ENCODE data around the gene S100G.
A peak's percentile ranks its signal among the peaks of the same experiment; 100 is the strongest.

The S100G gene

DNA sequence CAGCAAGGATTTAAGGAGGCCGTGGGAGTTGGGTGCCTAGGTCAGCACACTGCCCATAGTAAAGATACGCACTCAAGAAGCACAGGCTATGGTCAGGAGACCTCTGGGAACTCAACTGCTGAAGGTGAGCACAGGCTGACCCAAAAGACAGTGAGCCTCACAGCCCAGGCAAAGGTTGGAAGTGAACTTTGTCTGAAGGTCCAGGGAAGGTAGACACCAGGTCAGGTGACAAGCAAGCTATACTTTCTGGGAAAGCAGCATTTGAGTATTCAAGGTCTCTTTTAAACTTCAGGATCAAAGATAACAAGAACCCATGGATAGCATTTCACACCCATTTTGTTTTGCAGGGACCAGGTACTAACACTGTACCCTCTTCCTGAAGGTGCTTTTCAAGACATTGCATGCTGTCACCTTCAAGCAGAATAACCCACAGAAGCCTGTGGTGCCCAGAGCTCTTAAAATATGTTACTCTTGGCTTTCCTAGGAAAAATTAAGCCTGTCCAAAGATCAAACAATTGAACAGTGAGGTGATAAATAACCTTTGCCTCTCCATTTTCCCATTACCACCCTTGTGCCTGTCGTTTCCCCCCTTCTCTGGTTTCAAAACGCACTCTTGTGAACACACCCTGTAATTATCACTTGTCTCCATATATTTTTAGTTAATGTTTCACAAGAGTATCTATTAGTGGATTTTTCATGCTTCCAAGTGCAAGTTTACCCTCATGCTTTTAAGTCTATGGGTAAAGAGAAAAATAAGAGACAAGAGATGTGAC, 3.4 kb upstream of the S100G start:
- DNase-seq (ENCODE audit: low read depth in 1 of 2, low spot score in 1 of 2), result no peak

GRCh38 chrX:16651391-16652024, 1.6 kb downstream of the S100G start:
- no peak for DNase-seq (ENCODE audit: low read depth in 1 of 2, low spot score in 1 of 2)

DNA sequence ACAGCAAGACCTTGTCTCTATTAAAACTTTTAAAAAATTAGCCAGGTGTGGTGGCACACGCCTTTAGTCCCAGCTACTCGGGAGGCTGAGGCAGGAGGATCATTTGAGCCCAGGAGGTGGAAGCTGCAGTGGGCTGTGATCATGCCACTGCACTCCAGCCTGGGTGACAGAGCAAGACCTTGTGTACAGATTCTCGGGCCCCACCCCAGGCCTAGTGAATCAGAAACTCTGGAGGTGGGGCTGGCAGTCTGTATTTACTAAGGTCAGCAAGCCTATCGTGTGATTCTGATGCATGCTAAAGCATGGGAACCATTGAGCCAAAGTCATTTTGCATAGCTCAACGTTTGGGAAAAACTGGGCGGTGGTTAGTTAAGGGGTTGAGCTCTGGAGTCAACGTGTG, 3.5 kb downstream of the S100G start:
- no peak for DNase-seq (ENCODE audit: low read depth in 1 of 2, low spot score in 1 of 2)

DNA sequence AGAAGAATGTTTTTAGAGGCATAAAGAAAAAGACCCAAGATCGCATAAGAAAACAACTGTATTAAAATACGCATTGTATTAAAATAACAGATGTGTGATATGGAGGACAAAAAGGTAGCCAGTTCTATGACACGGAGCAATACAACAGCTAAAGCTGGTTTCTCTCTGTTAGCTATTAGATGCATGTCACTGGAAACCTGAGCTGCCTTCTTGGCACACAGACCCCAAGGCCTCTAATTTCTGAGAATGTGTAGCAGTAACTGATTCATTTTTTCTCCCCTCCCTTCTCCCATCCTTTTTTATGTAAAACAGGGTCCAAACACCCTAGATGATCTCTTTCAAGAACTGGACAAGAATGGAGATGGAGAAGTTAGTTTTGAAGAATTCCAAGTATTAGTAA, 4.1 kb downstream of the S100G start:
- DNase-seq (ENCODE audit: low read depth in 1 of 2, low spot score in 1 of 2), result no peak

GRCh38 chrX:16658284-16658683, 8.3 kb downstream of the S100G start:
- DNase-seq (ENCODE audit: low read depth in 1 of 2, low spot score in 1 of 2), result no peak

GRCh38 chrX:16659321-16659720, 9.4 kb downstream of the S100G start:
- no peak for DNase-seq (ENCODE audit: low read depth in 1 of 2, low spot score in 1 of 2)

DNA sequence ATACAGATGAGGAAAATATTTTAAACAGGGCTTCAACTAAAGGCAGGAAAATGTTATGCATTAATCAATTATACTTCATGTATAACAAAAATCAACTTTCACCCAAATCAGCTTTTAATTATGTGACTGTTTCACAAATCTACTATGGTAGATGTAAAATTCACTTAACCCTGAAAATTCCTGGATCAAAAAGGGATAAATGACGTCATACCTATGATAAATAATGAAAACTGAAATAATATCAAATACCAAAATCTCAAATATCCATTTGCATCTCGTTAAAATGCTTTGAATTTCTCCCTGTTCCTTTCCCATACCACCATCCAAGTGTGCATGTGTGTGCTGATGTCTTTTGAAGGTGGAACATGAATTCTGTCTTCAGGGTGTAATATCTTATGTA, 11.5 kb downstream of the S100G start:
- DNase-seq (ENCODE audit: low read depth in 1 of 2, low spot score in 1 of 2), result no peak

DNA sequence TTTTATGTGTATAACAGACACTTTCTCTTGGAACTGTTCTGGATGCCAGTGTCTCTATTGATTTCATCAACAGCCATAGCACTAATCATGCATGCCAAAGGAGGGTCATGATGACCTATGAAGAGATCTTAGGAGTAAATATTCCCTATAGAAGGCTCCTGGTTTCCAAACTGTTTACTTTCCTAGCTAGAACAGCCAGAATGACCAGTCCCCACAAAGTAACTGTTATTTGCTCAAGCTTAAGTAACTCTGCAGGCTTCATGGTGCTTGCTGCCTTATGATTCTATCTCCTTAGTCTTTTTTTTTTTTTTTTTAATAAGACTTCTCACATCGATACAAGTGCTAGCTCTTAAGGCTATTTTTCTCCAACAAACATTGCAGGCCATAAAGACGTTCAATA, 12.4 kb downstream of the S100G start:
- no peak for DNase-seq (ENCODE audit: low read depth in 1 of 2, low spot score in 1 of 2)

DNA sequence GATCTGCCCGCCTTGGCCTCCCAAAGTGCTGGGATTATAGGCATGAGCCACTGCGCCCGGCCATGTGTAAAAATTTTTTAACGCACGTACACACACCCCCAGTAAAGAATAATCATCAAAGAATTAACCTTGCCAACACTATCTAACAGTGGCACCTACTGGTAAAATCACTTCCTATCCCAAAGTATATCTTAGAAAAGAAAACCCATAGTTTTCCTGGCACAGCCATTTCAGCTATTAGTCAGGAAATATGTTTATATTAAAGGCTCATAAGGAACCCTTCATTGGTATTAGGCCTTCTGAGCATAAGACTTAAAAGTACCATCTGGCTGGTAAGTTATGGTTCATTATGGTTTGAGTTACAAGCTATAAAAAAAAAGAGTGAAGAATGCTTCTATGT, 14.1 kb downstream of the S100G start:
- DNase-seq (ENCODE audit: low read depth in 1 of 2, low spot score in 1 of 2), result no peak

DNA sequence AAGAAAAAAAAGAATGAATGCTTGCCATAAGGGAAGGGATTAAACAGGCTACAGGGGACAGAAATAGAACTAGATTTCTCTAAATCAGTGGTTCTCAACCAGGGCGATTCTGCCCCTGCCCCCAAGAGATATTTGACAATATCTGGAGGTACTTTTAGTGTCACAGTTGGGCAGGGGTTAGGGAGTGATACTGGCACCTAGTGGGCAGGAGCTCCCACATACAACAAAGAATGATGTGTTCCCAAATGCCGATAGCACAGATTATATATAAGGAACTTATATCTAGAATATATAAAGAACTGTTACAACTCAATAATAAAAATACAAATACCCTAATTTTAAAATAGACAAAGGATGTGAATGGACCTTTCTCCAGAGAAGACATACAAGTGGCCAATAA, 14.7 kb downstream of the S100G start:
- no peak for DNase-seq (ENCODE audit: low read depth in 1 of 2, low spot score in 1 of 2)

- no peak for DNase-seq (ENCODE audit: low read depth in 1 of 2, low spot score in 1 of 2)
These were observed 15.1 kb downstream of the S100G start for GRCh38 chrX:16665089-16665488.

DNA sequence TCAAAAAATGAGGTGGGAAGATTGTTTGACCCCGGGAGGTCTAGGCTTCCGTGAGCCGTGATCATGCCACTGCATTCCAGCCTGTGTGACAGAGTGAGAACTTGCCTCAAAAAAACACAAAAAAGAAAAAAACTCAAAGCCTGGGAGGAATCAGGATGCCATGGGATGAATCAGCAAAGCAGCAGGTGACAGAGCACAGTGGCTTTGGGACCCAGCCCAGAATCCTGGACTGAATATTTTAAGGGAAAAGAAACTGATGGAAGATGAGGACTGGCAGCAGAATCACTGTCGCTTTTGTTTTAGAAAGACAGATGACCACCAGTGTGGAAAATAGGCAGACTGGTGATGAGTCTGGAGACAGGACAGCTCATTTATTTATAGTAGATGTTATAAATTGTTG, 16.6 kb downstream of the S100G start:
- DNase-seq (ENCODE audit: low read depth in 1 of 2, low spot score in 1 of 2), result no peak

GRCh38 chrX:16671005-16671404, 21.0 kb downstream of the S100G start:
- DNase-seq (ENCODE audit: low read depth in 1 of 2, low spot score in 1 of 2), result no peak

DNA sequence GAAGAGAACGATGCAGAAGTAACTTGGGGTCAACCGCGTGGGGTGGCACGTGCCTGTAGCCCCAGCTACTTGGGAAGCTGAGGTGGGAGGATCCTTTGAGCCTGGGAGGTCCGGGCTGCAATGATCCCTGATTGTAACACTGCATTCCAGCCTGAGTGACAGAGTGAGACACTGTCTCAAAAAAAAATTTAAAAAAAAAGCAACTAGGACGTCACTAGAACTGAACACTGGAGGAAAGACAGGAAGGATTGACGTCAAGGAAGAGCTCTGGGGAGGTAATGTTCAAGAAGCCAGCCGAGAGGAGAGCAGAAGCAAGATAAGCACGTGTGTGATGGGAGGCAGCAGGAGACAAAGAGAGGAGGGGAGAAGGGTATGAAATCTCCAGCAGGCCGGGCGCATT, 28.7 kb downstream of the S100G start:
- DNase-seq (ENCODE audit: low read depth in 1 of 2, low spot score in 1 of 2), result no peak

DNA sequence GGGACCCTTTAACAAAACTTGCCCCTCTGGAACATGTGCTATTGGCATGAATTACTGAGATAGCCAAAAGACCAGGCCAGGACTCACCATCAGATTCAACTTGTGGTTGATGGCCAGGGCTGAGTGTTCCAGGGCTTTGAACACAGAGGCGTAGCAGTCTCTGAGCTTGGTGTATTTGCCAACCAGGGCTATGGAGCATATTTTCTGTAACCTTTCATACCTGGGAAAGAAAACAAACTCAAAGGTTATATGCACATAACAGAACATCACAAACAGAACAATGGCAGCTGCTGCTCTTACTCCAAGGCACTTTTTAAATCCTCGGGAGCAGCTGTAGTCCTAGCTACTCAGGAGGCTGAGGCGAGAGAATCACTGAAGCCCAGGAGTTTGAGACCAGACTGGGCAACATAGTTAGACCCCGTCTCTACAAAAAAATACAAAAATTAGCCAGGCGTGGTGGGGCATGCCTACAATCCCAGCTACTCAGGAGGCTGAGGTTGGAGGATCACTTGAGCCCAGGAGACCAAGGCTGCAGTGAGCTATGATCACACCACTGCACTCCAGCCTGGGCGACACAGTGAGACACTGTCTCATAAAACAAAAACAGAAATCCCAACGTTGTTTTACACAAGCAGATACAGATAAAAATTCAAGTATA, 33.2 kb downstream of the S100G start:
- no peak for DNase-seq (ENCODE audit: low read depth in 1 of 2, low spot score in 1 of 2)

DNA sequence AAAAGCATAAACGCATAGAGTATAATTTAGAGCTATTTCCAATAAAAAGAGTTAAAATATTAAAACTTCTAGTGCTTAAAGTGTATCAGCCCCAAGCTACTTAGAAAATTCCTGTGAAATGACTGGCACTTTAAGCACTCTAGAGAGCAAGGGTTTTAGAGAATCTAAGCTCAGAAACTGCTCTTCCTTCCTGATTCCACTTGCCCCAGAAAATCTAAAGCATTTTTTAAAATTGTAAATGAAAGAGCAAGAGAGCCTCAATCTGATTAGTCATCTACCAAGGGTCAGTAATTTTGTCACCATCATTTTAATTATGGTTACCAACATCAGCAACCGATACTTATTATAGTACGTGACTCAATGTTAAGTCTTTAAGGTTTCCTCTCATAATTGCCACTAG, 37.6 kb downstream of the S100G start:
- no peak for DNase-seq (ENCODE audit: low read depth in 1 of 2, low spot score in 1 of 2)

GRCh38 chrX:16695079-16695676, 45.2 kb downstream of the S100G start:
- DNase-seq (ENCODE audit: low read depth in 1 of 2, low spot score in 1 of 2), result peak; percentile 14 to 46

DNA sequence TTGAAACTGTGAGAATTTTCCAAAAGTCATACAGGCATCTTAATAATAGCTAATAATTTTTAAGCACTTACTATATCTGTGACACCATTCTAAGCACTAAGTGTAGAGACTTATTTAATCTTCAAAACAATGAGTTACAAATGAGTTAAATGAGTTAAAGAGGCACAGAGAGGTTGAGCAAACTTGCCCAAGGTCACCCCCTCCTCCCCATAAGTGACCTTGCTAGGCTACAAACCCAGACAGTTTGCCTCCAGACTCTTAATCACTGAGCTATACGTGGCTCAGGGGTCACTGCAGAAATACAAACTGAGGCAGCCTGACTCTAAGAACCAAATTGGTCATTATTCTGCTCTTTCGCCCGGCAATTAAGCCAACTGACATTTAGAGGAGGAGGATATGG, 47.0 kb downstream of the S100G start:
- no peak for DNase-seq (ENCODE audit: low read depth in 1 of 2, low spot score in 1 of 2)

GRCh38 chrX:16699389-16699788, 49.4 kb downstream of the S100G start:
- DNase-seq (ENCODE audit: low read depth in 1 of 2, low spot score in 1 of 2), result no peak

- DNase-seq (ENCODE audit: low read depth in 1 of 2, low spot score in 1 of 2), result no peak
These were observed 50.8 kb downstream of the S100G start for GRCh38 chrX:16700734-16701133.

DNA sequence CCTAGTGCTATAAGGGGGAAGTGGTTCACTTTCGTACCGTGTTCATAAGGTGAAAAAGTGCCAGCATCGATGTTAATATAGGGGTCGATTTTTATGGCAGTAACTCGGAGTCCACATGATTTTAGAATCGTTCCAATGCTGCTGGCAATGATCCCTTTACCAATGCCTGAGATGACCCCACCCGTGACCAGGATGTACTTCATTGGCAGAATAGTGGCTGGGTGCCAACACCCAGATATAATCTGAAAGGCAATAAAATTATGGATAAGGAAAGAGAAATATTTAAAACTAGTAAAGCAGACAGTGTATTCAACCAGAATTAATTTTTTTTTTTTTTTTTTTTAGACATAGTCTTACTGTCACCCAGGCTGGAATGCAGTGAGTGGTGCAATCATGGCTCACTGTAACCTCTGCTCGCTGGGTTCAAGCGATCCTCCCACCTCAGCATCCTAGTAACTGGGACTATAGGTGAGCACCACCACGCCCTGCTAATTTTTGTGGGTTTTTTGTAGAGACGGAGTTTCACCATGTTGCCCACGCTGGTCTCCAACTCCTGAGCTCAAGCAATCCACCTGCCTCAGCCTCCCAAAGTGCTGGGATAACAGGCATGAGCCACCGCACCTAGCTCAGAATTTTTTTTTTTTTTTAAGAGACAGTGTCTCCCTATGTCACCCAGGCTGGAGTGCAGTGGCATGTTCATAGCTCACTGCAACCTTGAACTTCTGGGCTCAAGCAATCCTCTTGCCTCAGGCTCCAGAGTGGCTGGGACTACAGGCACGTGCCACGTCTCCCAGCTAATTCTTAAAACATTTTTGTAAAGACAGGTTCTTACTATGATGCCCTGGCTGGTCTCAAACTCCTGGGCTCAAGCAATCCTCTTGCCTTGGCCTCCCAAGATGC, 53.0 kb downstream of the S100G start:
- no peak for DNase-seq (ENCODE audit: low read depth in 1 of 2, low spot score in 1 of 2)

Data from activated CD4-positive, alpha-beta T cell treated with anti-CD3 and anti-CD28 coated beads, Interleukin-2, amount 50 U/mL, for 24 hours (primary cell).